Breast epithelium (tissue), 4 donors: Measurements from ENCODE around the gene SRC. TPM values are rescaled to one million over a fixed set of nuclear protein-coding genes. Genes with fewer than 3 reads are reported as not detected.

Experiments used
- DNase-seq, 2 donors: peaks; one replicate each; pipeline ENCODE4 v3.0.0-alpha.2; 2019; ENCODE audit warnings: low spot score in 2 of 2
- H3K27ac ChIP-seq, 2 donors: fragments of 200-600 bp; sonication (generic) in 1 of 2; one replicate each; pipeline ENCODE4 v1.5.1; 2016 to 2019; ENCODE audit warnings: mild to moderate bottlenecking in 1 of 2
- H3K27me3 ChIP-seq, 2 donors: fragments of 200-600 bp; sonication (generic) in 1 of 2; one replicate each; pipeline versions ENCODE4 v1.5.1 to v1.6.0; 2017 to 2019; ENCODE audit warnings: control low read depth in 1 of 2, mild to moderate bottlenecking in 1 of 2
- H3K36me3 ChIP-seq: fragments of 200-600 bp; one replicate; pipeline ENCODE4 v1.5.1; 2019
- H3K4me1 ChIP-seq, 2 donors: fragments of 200-600 bp; sonication (generic); one replicate each; pipeline ENCODE4 v1.5.1; 2016 to 2019; ENCODE audit warnings: control low read depth in 1 of 2
- H3K4me3 ChIP-seq, 3 donors: fragments of 200-600 bp; sonication (generic); 1 replicate in 2 of 3; 2 replicates in 1 of 3; pipeline ENCODE4 v1.5.1; 2016 to 2019; ENCODE audit warnings: mild to moderate bottlenecking in 3 of 3, moderate library complexity in 2 of 3
- H3K9me3 ChIP-seq, 2 donors: fragments of 200-600 bp; sonication (generic) in 1 of 2; one replicate each; pipeline ENCODE4 v1.5.1; 2016 to 2019; ENCODE audit warnings: control low read depth in 1 of 2
- POLR2A ChIP-seq: fragments of 450-650 bp; IDR thresholded peaks from one replicate; pipeline ENCODE4 v1.6.1; 2016; ENCODE audit warnings: antibody characterized with exemption, mild to moderate bottlenecking, moderate library complexity
- POLR2AphosphoS5 ChIP-seq, 3 donors: sonication (generic); formaldehyde crosslinking; IDR thresholded peaks; one replicate each; pipeline ENCODE4 v1.6.1; 2017; ENCODE audit warnings: antibody characterized with exemption in 3 of 3
- intact Hi-C: fragments of 100-400 bp; cut with DNase I; formaldehyde crosslinking; loops from one replicate; pipeline ENCODE4 v1.15.1; 2023; ENCODE audit warnings: low total_unique reads
- total RNA-seq, 3 donors: library from RNA; depleted of rRNA; stranded (reverse); fragments of >200 nt; gene quantifications; one replicate each; pipeline ENCODE4 v1.1.0, GENCODE V29; 2016
- TF ChIP-seq, protein P1 (sequence below), 3 donors: fragments of 450-650 bp; IDR thresholded peaks; one replicate each; pipeline ENCODE4 v1.5.1; 2016 to 2017; ENCODE audit warnings: antibody characterized with exemption in 3 of 3, mild to moderate bottlenecking in 3 of 3, moderate library complexity in 3 of 3

The SRC gene
- total RNA-seq, 3 donors from 2014 or later: 12.8 to 25.6 (median 20.6) TPM

DNA sequence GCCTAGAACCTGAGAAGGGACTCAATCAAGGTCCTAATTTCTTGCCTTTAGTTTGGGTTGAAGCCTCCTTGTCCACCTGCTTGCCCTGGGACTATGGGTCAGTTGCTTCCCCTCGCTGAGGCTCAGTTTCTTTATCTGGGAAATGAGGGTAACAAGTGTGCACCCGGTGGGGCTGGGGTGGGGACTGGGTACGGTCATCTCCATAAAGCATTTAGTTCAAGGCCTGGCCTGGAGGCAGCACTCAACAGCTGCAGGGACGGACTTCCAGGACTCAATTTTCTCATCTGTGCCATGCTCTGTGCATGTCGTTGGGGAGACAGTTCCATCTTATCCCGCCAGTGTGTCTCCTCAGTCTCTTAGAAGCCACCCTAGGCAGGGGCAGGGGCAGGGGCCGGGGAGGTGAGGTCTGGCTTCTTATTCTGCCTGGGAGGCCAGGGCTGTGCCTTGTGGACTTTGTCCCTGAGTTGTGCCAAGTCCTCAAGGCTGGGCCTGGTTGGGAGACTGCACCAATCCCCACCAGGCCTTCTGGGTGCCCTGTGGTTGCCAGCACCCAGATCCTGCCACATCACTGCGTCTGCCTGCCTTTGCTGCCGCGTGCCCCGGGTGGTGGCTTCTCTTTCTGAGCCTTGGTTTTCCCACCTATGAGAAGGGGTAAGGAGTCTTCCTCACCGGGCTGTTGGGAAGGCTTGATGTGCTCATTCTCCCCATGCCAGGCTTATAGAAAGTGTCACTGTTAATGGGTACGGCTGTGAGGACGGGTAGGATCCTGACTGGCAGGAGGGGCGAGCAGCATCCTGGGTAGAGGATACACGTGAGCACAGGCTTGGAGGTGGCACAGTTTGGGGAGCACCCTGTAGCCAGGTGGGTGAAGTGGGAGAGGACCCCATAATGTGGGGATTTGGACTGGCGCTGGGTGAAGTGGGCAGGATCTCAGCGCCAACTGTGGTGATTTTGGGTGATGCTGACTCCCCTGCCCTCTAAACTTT lies 8.6 kb downstream of the SRC start:
- no peaks in the 10 kb centered on the region for H3K36me3 ChIP-seq
- no peaks in the 10 kb centered on the region for H3K9me3 ChIP-seq
- TF ChIP-seq, protein P1, sequence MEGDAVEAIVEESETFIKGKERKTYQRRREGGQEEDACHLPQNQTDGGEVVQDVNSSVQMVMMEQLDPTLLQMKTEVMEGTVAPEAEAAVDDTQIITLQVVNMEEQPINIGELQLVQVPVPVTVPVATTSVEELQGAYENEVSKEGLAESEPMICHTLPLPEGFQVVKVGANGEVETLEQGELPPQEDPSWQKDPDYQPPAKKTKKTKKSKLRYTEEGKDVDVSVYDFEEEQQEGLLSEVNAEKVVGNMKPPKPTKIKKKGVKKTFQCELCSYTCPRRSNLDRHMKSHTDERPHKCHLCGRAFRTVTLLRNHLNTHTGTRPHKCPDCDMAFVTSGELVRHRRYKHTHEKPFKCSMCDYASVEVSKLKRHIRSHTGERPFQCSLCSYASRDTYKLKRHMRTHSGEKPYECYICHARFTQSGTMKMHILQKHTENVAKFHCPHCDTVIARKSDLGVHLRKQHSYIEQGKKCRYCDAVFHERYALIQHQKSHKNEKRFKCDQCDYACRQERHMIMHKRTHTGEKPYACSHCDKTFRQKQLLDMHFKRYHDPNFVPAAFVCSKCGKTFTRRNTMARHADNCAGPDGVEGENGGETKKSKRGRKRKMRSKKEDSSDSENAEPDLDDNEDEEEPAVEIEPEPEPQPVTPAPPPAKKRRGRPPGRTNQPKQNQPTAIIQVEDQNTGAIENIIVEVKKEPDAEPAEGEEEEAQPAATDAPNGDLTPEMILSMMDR (IDR thresholded peaks at IDR 0.05): no peak
- TF ChIP-seq POLR2AphosphoS5 (IDR thresholded peaks at IDR 0.05) (no peak), POLR2A (no peak)
- H3K4me1 ChIP-seq: peaks cover 9 to 15% of the 10 kb centered on the region in 2 donors
- H3K4me3 ChIP-seq: no peak overlapping the region
- H3K27ac ChIP-seq: peak overlapping the region; percentile 48 to 56
- no peaks in the 10 kb centered on the region for H3K27me3 ChIP-seq
- intact Hi-C loops: no loop called here
- DNase-seq: no peak

DNA sequence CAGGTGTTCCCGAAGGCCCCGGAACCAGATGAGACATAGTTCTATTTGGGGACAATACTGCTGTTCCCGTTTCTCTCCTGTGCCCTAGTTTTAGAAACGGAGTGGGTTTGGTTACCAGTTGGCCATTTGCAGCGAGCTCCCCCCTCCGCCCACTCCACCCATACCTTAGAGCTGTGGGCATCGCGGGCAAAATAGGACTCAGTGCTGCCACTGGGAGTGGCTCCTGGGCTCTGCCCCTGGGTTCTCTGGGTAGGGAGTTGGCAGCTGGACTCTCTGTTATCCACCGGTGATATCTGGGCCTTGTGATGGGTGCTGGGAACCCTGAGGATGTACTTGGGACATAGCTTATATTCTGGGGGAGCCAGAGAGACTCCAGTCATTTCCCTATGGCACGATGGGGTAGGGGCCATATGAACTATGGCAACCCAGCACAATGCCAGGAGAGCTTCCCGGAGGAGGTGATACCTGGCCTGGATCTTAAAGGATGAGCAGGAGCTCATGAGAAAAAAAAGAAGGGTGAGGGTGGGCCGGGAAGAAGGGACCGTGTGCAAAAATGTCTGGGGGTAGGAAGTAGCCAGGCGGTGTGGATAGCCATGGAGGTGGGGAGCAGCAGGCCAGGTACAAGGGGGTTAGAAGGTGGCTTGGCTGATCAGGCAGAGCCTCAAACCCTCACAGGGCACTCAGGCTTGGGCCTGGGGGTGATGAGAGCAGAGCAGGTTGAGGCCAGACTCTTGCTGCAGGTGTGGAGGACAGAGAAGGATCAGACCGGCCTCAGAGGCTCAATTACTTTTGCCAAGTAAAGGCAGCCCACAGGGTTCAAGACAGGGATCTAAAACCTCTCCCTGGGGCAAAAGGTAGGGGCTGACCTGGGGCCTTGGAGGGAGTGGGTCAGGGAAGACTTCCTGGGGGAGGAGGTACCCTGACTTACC lies 9.6 kb downstream of the SRC start:
- no peak overlapping the region for H3K4me3 ChIP-seq
- intact Hi-C loops: no loop called here
- TF ChIP-seq POLR2AphosphoS5 (IDR thresholded peaks at IDR 0.05) (no peak), POLR2A (no peak)
- TF ChIP-seq, protein P1 (IDR thresholded peaks at IDR 0.05): no peak
- no peak for DNase-seq
- H3K9me3 ChIP-seq: no peaks in the 10 kb centered on the region
- no peaks in the 10 kb centered on the region for H3K36me3 ChIP-seq
- H3K27me3 ChIP-seq: no peaks in the 10 kb centered on the region
- peak overlapping the region; percentile 56 to 72 for H3K27ac ChIP-seq
- H3K4me1 ChIP-seq: peaks cover 9 to 15% of the 10 kb centered on the region in 2 donors

- H3K4me3 ChIP-seq: no peak overlapping the region
- DNase-seq: peak; percentile 63 to 76
- TF ChIP-seq, protein P1 (IDR thresholded peaks at IDR 0.05): no peak
- TF ChIP-seq POLR2A (no peak), POLR2AphosphoS5 (IDR thresholded peaks at IDR 0.05) (no peak)
- H3K27me3 ChIP-seq: no peaks in the 10 kb centered on the region
- intact Hi-C loops: no loop called here
- peaks cover 9 to 15% of the 10 kb centered on the region in 2 donors for H3K4me1 ChIP-seq
- H3K9me3 ChIP-seq: no peaks in the 10 kb centered on the region
- H3K36me3 ChIP-seq: no peaks in the 10 kb centered on the region
- H3K27ac ChIP-seq: peak overlapping the region; percentile 56 to 72
These were observed 10.4 kb downstream of the SRC start for GRCh38 chr20:37356387-37356786.

- Histone ChIP-seq H3K4me3 (no peak overlapping the region), H3K9me3 (no peaks in the 10 kb centered on the region), H3K4me1 (peaks cover 9 to 15% of the 10 kb centered on the region in 2 donors), H3K27ac (peak overlapping the region; percentile 56 to 72), H3K27me3 (no peaks in the 10 kb centered on the region), H3K36me3 (no peaks in the 10 kb centered on the region)
- intact Hi-C loops: no loop called here
- DNase-seq: no peak
- TF ChIP-seq POLR2AphosphoS5 (IDR thresholded peaks at IDR 0.05) (no peak), POLR2A (no peak)
- TF ChIP-seq, protein P1 (IDR thresholded peaks at IDR 0.05): no peak
These were observed 11.0 kb downstream of the SRC start for GRCh38 chr20:37356961-37357371.
